SW480 (cell line): Measurements from ENCODE around the gene ZNF148.

ENCODE experiments used
- DNase-seq: peaks from one replicate; pipeline ENCODE4 v3.0.0-alpha.2; 2016; ENCODE audit warnings: low spot score

ZNF148 gene

GRCh38 chr3:125189378-125190165 lies 185.6 kb downstream of the ZNF148 start:
- no peak for DNase-seq

GRCh38 chr3:125188955-125189354 lies 186.2 kb downstream of the ZNF148 start:
- no peak for DNase-seq

DNA sequence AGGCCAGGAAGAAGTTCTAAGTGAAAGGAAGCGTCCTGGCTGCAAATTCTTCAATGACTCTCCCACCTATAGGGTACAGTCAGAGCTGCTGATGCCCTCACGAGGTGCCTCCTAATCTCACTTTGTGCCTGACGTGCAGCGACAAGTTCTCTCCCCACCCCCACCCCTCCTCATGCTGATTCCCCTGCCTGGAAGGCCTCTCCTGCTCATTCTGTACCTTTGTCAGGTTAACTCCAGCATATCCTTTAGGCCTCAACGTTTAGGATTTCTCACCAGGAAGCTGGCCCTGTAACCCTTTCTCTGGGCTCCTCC lies 187.6 kb downstream of the ZNF148 start:
- no peak for DNase-seq

- no peak for DNase-seq
These were observed 188.1 kb downstream of the ZNF148 start for GRCh38 chr3:125186800-125187598.

GRCh38 chr3:125186261-125186787 lies 188.8 kb downstream of the ZNF148 start:
- no peak for DNase-seq

GRCh38 chr3:125185805-125186204 lies 189.3 kb downstream of the ZNF148 start:
- DNase-seq = no peak

- no peak for DNase-seq
These were observed 195.3 kb downstream of the ZNF148 start for GRCh38 chr3:125179884-125180240.

DNA sequence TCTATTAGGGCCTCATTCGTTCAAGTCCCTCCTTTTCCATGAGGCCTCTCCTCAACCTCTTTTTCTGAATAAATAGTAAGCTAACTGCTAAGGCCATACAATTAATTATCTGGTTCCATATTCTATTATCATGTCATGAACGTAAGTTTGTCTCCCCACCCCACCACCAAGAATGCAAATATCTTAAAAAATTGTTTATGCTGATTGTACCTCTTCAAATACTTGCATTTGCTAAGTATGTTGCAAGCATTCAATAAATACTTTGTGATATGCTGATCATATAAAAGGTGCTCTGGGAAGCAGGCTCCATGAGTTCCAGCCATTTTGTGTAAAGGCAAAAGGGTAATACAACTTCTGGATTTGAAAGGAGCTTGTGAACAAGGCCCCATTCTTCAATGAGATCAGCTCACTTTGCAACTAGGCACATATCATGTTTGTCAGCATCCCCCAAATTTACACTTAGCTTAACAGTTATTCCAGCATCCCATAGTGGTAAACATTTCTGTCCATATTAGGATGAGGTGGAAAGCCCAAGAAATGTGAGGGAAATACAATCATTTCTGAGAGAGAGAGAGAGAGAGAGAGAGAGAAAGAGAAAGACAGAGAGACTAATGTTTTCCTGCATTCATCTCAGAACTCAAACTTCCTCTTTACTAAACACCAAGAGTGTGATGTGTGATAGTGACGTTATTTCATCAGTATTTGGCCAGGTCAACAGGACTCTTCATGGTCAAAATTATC lies 195.8 kb downstream of the ZNF148 start:
- no peak for DNase-seq

GRCh38 chr3:125177746-125178145 lies 197.4 kb downstream of the ZNF148 start:
- DNase-seq = no peak
